Stimulated activated CD4-positive, alpha-beta T cell treated with anti-CD3 and anti-CD28 coated beads, TNF-alpha, amount 100 ng/mL, for 4 hours (primary cell): ENCODE data around the gene LCE6A.

Experiments
- DNase-seq, 3 experiments: peaks; one replicate each; pipeline ENCODE4 v3.0.0-alpha.2; 2020; ENCODE audit warnings: low read depth in 3 of 3

Gene LCE6A

DNA sequence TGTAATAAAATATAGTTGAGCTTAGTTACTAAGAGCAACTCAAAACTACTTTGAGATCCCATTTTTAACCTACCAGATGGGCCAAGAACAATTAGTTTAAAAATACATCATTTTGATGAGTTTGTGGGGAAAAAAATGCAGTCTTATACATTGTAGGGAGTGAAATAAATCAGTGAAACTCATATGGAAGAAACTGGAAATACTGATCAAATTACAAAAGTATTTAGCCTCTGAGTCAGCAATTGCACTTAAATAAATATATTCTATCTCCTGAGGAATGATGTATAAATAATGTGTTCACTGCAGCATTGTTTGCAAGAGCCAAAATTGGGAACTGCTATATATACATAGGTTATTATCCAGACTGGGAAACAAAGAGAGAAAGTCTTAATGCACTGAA lies 30.8 kb downstream of the LCE6A start:
- no peak for DNase-seq

GRCh38 chr1:152876827-152877226 lies 34.2 kb downstream of the LCE6A start:
- no peak for DNase-seq

- no peak for DNase-seq
Observed at GRCh38 chr1:152878042-152878441, 35.4 kb downstream of the LCE6A start, which contains the start of gene SMCP. SMCP (plus strand) TSS chr1:152878322; CDS start chr1:152884423, 6,101 bp downstream.

- no peak for DNase-seq
Observed at GRCh38 chr1:152879559-152880198, 37.0 kb downstream of the LCE6A start.

GRCh38 chr1:152880316-152880715 lies 37.7 kb downstream of the LCE6A start:
- no peak for DNase-seq

DNA sequence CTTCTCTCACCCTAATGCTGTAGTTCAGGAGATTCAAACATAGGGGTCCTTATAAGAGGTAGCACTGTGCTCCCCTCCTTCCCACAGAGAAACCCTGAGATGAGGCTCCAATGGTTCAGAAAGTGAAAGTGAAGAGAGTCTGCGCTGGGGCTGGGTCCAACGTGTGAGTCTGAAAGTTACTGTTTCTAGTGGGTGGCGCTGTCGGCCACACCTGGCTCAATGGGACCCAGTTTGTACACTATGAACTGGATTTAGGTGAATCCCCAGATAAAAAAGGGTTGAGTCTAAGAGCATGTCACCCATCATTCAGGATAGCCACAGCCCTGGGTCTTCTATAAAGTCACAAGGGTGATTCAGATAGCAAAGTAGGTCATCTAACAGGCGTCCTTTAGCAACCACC lies 38.3 kb downstream of the LCE6A start:
- no peak for DNase-seq

- no peak for DNase-seq
Observed at GRCh38 chr1:152884085-152884484, 41.4 kb downstream of the LCE6A start.

DNA sequence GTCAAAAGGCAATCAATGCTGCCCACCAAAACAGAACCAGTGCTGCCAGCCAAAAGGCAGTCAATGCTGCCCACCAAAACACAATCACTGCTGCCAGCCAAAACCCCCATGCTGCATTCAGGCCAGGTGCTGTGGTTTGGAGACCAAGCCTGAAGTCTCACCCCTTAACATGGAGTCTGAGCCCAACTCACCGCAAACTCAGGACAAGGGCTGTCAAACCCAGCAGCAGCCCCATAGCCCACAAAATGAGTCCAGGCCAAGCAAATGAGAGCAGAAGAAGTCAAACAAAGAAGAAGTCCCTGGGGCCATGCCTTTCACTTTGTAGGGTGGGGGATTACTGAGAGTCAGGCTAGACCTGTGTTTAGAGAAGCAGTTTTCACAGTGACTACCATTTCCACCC lies 41.9 kb downstream of the LCE6A start:
- DNase-seq = no peak

- no peak for DNase-seq
Observed at GRCh38 chr1:152884966-152885624, 42.4 kb downstream of the LCE6A start.

GRCh38 chr1:152886085-152886484 lies 43.4 kb downstream of the LCE6A start:
- DNase-seq = no peak

GRCh38 chr1:152886758-152887409 lies 44.2 kb downstream of the LCE6A start:
- DNase-seq = no peak

DNA sequence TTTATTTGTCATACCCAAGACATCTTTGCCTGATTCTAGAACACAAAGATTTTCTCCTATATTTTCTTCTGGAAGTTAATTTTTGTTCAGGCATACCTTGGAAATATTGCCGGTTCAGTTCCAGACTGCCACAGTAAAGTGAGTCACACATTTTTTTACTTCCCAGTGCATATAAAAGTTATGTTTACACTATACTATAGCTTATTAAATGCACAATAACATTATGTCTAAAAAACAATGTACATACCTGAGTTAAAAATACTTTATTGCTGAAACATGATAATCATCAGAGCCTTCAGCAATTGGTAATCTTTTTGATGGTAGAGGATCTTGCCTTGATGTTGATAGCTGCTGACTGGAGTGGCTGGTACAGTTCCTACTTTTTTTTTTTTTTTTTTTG lies 45.5 kb downstream of the LCE6A start:
- no peak for DNase-seq
